Stomach (tissue), 4 donors: ENCODE measurements around the gene SLC6A18.

Experiments used
- POLR2A ChIP-seq, 4 donors: fragments of 450-650 bp; IDR thresholded peaks; one replicate each; pipeline ENCODE4 v1.6.1; 2016; ENCODE audit warnings: antibody characterized with exemption in 4 of 4, control low read depth in 2 of 4, mild to moderate bottlenecking in 1 of 4, moderate library complexity in 1 of 4
- POLR2AphosphoS5 ChIP-seq, 3 donors: sonication (generic); formaldehyde crosslinking; IDR thresholded peaks; one replicate each; pipeline ENCODE4 v1.6.1; 2016; ENCODE audit warnings: antibody characterized with exemption in 3 of 3
- TF ChIP-seq, protein P1 (sequence below), 7 experiments: fragments of 450-650 bp in 4 of 7; fragments of 200-600 bp in 3 of 7; sonication (generic) in 3 of 7; IDR thresholded peaks; one replicate each; pipeline ENCODE4 v1.5.1; 2016 to 2019; ENCODE audit warnings: antibody characterized with exemption in 7 of 7, control low read depth in 2 of 7, mild to moderate bottlenecking in 1 of 7

DNA sequence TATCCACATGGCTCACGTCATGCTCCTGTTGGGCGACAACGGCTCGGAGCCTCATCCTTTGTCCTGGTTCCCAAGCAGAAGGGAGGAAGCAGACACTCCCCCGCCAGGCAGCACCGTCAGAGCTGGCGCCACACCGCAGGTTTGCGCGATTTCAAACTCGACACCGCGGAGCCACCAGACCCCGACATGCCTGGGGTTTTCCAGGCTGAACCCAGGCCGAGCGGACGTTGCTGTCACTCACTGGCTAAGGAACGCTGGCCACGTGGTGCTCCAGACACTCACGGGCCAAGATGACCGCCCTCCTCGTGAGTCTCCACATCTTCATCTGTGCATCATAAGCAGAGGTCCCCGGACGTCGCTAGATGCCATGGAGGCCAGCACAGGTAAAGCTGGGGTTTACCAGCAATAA is 60.7 kb downstream of the SLC6A18 start:
- TF ChIP-seq, protein P1, sequence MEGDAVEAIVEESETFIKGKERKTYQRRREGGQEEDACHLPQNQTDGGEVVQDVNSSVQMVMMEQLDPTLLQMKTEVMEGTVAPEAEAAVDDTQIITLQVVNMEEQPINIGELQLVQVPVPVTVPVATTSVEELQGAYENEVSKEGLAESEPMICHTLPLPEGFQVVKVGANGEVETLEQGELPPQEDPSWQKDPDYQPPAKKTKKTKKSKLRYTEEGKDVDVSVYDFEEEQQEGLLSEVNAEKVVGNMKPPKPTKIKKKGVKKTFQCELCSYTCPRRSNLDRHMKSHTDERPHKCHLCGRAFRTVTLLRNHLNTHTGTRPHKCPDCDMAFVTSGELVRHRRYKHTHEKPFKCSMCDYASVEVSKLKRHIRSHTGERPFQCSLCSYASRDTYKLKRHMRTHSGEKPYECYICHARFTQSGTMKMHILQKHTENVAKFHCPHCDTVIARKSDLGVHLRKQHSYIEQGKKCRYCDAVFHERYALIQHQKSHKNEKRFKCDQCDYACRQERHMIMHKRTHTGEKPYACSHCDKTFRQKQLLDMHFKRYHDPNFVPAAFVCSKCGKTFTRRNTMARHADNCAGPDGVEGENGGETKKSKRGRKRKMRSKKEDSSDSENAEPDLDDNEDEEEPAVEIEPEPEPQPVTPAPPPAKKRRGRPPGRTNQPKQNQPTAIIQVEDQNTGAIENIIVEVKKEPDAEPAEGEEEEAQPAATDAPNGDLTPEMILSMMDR (IDR thresholded peaks at IDR 0.05): no peak
- no peak for TF ChIP-seq POLR2A (IDR thresholded peaks at IDR 0.05)
- TF ChIP-seq POLR2AphosphoS5 (IDR thresholded peaks at IDR 0.05): no peak
